Astrocyte of the cerebellum (primary cell): ENCODE measurements around the gene KLHL17.

ENCODE experiments used
- DNase-seq: peaks from one replicate; pipeline ENCODE4 v3.0.0-alpha.2; 2011; ENCODE audit warnings: low read depth
- H3K4me3 ChIP-seq: 2 replicates; pipeline ENCODE4 v1.5.1; 2011; ENCODE audit warnings: mild to moderate bottlenecking, low read depth, low read length, moderate library complexity
- CTCF ChIP-seq: IDR thresholded peaks from 2 replicates; pipeline ENCODE4 v1.5.1; 2012; ENCODE audit warnings: low read length, low read depth, moderate library complexity, mild to moderate bottlenecking; ENCODE audit errors: missing control alignments
- in situ Hi-C: cut with HindIII; loops from 2 replicates; pipeline ENCODE4 v1.10.0; 2017; ENCODE audit warnings: low sequenced_read_pairs

Gene KLHL17

GRCh38 chr1:1014799-1015681 lies 54.7 kb downstream of the KLHL17 start:
- H3K4me3 ChIP-seq = no peak overlapping the region
- TF ChIP-seq CTCF = peak; percentile 24
- in situ Hi-C loops = no loop called here
- no peak for DNase-seq
